ENCODE results near the gene ARAP2.

The ARAP2 gene

DNA sequence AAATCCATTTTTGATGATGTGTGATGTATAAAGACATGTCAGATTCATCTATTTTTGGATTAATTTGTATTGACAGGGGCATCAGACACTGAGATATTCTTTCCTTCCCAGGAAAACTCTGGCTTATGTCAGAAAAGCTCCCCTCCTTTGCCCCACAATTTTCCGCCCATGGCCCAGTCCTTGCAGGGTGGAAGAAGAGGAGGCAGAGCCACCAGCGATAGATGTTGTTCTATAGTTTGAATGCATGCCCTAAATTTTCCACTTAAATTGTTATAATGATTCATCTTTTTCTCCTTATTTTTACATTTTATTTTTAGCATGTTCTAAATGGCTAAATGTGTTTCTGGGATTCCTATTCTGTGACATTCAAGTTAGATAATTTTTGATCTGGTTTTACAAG is 149.3 kb downstream of the ARAP2 start:
- TF ChIP-seq SIN3A (IDR thresholded peaks at IDR 0.05; ENCODE audit: borderline replicate concordance, insufficient read depth, low read length), result no peak
- no peak for TF ChIP-seq POLR2AphosphoS5 (IDR thresholded peaks at IDR 0.05; ENCODE audit: low read depth, low read length)

DNA sequence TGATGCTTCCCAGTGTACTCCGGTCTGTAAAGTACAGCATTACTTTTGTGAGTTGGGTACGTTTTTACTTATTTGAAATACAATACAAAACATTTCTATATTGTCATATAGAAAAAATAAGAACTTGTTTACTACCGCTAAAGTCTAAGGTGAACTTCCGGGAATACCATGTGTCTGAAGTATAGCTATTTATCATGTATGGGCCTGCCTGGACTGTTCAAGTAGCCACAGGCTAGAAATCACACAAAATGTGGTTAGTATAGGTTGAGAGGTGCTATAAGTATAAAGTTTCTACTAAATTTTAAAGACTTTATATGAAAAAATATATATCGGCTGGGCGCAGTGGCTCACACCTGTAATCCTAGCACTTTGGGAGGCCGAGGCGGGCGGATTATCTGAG is 152.3 kb downstream of the ARAP2 start:
- TF ChIP-seq FOXP2 (optimal IDR thresholded peaks at IDR 0.05; ENCODE audit: borderline replicate concordance, extremely low read depth, extremely low read length, insufficient read depth) (no peak), POLR2AphosphoS5 (IDR thresholded peaks at IDR 0.05; ENCODE audit: low read depth, low read length) (no peak), TAF1 (IDR thresholded peaks at IDR 0.05; ENCODE audit: borderline replicate concordance, insufficient read depth, low read length) (no peak), SIN3A (IDR thresholded peaks at IDR 0.05; ENCODE audit: borderline replicate concordance, insufficient read depth, low read length) (no peak)
- TF ChIP-seq, protein P1, sequence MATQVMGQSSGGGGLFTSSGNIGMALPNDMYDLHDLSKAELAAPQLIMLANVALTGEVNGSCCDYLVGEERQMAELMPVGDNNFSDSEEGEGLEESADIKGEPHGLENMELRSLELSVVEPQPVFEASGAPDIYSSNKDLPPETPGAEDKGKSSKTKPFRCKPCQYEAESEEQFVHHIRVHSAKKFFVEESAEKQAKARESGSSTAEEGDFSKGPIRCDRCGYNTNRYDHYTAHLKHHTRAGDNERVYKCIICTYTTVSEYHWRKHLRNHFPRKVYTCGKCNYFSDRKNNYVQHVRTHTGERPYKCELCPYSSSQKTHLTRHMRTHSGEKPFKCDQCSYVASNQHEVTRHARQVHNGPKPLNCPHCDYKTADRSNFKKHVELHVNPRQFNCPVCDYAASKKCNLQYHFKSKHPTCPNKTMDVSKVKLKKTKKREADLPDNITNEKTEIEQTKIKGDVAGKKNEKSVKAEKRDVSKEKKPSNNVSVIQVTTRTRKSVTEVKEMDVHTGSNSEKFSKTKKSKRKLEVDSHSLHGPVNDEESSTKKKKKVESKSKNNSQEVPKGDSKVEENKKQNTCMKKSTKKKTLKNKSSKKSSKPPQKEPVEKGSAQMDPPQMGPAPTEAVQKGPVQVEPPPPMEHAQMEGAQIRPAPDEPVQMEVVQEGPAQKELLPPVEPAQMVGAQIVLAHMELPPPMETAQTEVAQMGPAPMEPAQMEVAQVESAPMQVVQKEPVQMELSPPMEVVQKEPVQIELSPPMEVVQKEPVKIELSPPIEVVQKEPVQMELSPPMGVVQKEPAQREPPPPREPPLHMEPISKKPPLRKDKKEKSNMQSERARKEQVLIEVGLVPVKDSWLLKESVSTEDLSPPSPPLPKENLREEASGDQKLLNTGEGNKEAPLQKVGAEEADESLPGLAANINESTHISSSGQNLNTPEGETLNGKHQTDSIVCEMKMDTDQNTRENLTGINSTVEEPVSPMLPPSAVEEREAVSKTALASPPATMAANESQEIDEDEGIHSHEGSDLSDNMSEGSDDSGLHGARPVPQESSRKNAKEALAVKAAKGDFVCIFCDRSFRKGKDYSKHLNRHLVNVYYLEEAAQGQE (IDR thresholded peaks at IDR 0.05; ENCODE audit: insufficient read depth in 1 of 2, low read depth in 2 of 2, low read length in 2 of 2), result no peak

DNA sequence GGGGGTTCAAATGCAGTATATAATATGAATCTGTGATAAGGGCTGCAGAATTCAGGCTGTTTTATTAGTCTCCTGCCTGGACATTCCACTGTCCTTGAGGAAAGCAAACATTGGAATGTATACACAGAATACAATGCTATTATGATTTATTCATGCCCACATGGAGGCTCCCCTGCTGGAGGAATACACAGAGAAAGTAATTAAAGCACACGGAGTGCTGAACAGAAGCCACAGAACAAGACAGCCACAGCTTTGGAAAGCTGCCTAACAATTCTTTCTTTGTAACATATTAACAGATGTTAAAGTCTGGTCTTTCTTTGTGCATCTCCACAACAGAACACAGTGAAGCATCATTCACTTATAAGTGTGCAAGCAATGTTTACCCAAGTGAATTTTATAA is 155.8 kb downstream of the ARAP2 start:
- TF ChIP-seq FOXP2 (optimal IDR thresholded peaks at IDR 0.05; ENCODE audit: borderline replicate concordance, extremely low read depth, extremely low read length, insufficient read depth) (no peak), POLR2AphosphoS5 (IDR thresholded peaks at IDR 0.05; ENCODE audit: low read depth, low read length) (no peak), SIN3A (IDR thresholded peaks at IDR 0.05; ENCODE audit: borderline replicate concordance, insufficient read depth, low read length) (no peak), TAF1 (IDR thresholded peaks at IDR 0.05; ENCODE audit: borderline replicate concordance, insufficient read depth, low read length) (no peak)
- TF ChIP-seq, protein P1 (IDR thresholded peaks at IDR 0.05; ENCODE audit: insufficient read depth in 1 of 2, low read depth in 2 of 2, low read length in 2 of 2), result no peak

DNA sequence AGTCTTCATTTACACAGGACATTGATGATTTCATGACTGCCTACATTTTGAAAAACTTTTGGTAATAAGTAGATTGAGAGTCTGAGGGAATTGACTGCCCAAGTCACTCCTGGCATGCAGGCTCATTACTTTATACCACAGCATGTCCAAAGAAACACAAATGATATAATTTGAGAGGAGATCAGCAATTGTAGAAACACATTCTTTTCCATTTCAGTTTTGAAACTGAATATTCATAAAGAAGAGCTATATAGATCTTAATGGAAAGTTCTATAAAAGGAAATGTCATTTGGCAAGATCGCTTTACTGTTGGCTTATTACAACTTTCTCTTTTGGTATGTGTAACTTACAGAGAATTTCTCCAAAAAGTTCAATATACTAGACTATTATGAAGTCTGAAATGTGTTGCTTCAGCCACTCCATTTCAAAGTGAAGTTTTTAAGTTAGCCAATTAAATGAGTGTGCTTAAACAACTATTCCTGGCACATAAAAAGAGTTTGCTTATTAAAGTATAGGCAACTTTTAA is 158.0 kb downstream of the ARAP2 start:
- TF ChIP-seq SIN3A (IDR thresholded peaks at IDR 0.05; ENCODE audit: borderline replicate concordance, insufficient read depth, low read length) (no peak), POLR2AphosphoS5 (IDR thresholded peaks at IDR 0.05; ENCODE audit: low read depth, low read length) (no peak), FOXP2 (optimal IDR thresholded peaks at IDR 0.05; ENCODE audit: borderline replicate concordance, extremely low read depth, extremely low read length, insufficient read depth) (no peak), TAF1 (IDR thresholded peaks at IDR 0.05; ENCODE audit: borderline replicate concordance, insufficient read depth, low read length) (no peak)
- TF ChIP-seq, protein P1 (IDR thresholded peaks at IDR 0.05; ENCODE audit: insufficient read depth in 1 of 2, low read depth in 2 of 2, low read length in 2 of 2), result no peak

DNA sequence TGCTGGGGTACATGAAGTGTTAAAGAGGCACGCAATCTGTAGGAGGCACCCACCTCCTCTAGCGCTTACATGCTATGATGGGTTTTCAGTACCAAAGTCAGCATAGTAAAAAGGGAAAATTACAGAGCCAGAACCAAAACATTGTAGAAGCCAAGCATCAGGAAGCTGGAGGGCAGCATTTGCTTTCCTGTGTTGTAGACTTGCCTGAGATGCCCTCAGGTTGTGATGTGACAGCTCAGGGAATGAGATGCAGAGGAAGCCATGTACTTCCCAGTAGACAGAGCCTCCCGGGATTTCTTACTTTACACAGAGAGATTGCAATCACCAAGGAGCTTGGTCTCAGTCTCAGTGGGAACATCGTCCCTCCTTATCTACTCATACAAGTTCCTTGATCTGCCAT is 161.5 kb downstream of the ARAP2 start:
- TF ChIP-seq TAF1 (IDR thresholded peaks at IDR 0.05; ENCODE audit: borderline replicate concordance, insufficient read depth, low read length) (no peak), SIN3A (IDR thresholded peaks at IDR 0.05; ENCODE audit: borderline replicate concordance, insufficient read depth, low read length) (no peak), FOXP2 (optimal IDR thresholded peaks at IDR 0.05; ENCODE audit: borderline replicate concordance, extremely low read depth, extremely low read length, insufficient read depth) (no peak), POLR2AphosphoS5 (IDR thresholded peaks at IDR 0.05; ENCODE audit: low read depth, low read length) (no peak)
- TF ChIP-seq, protein P1 (IDR thresholded peaks at IDR 0.05; ENCODE audit: insufficient read depth in 1 of 2, low read depth in 2 of 2, low read length in 2 of 2), result no peak

Measured in PFSK-1 (cell line).